CD14-positive monocyte (primary cell): ENCODE data around the gene ADAMTS15. TPM values are rescaled to one million over a fixed set of nuclear protein-coding genes. Genes with fewer than 3 reads are reported as not detected.

Experiments
- DNase-seq, 3 donors: peaks; one replicate each; pipeline ENCODE4 v3.0.0-alpha.2; 2011 to 2022
- H2AFZ ChIP-seq: 2 replicates; pipeline ENCODE4 v1.6.0; 2012; ENCODE audit warnings: mild to moderate bottlenecking, low read depth, low read length, inconsistent platforms; ENCODE audit not compliant: insufficient read depth, poor library complexity, severe bottlenecking
- H3K27ac ChIP-seq, 2 donors: 1 replicate in 1 of 2; 2 replicates in 1 of 2; pipeline ENCODE4 v1.5.1; 2012 to 2013; ENCODE audit warnings: low read length in 2 of 2, control low read depth in 1 of 2, inconsistent platforms in 1 of 2, low read depth in 1 of 2, mild to moderate bottlenecking in 1 of 2
- H3K27me3 ChIP-seq, 2 donors: one replicate each; pipeline versions ENCODE4 v1.6.0 to v1.6.1; 2011 to 2013; ENCODE audit warnings: low read length in 2 of 2; ENCODE audit not compliant: control insufficient read depth in 2 of 2, insufficient read depth in 2 of 2
- H3K36me3 ChIP-seq, 2 donors: replicated peaks in 1 of 2; 1 replicate in 1 of 2; 2 replicates in 1 of 2; pipeline versions ENCODE4 v1.5.1 to v1.6.1; 2012 to 2013; ENCODE audit warnings: low read length in 2 of 2, control low read depth in 1 of 2, inconsistent platforms in 1 of 2, mild to moderate bottlenecking in 1 of 2; ENCODE audit not compliant: insufficient read depth in 2 of 2, control insufficient read depth in 1 of 2
- H3K4me1 ChIP-seq, 2 donors: 1 replicate in 1 of 2; 2 replicates in 1 of 2; pipeline versions ENCODE4 v1.5.1 to v1.6.1; 2012 to 2013; ENCODE audit warnings: low read length in 2 of 2, control low read depth in 1 of 2, inconsistent platforms in 1 of 2, mild to moderate bottlenecking in 1 of 2, moderate library complexity in 1 of 2; ENCODE audit not compliant: insufficient read depth in 2 of 2, control insufficient read depth in 1 of 2
- H3K4me2 ChIP-seq: replicated peaks from 2 replicates; pipeline ENCODE3; 2012; ENCODE audit warnings: low read length, moderate library complexity, mild to moderate bottlenecking; ENCODE audit not compliant: poor library complexity, severe bottlenecking; ENCODE audit errors: extremely low read depth
- H3K4me3 ChIP-seq, 3 experiments: fragments of 200-600 bp in 1 of 3; sonication (generic) in 1 of 3; replicated peaks in 1 of 3; 1 replicate in 2 of 3; 2 replicates in 1 of 3; pipeline ENCODE4 v1.5.1; 2011 to 2013; ENCODE audit warnings: low read length in 3 of 3, mild to moderate bottlenecking in 3 of 3, control low read depth in 2 of 3, low read depth in 2 of 3, inconsistent platforms in 1 of 3, moderate library complexity in 1 of 3
- H3K79me2 ChIP-seq: 2 replicates; pipeline ENCODE4 v1.6.0; 2012; ENCODE audit warnings: mild to moderate bottlenecking, control low read depth, inconsistent platforms, low read length, moderate library complexity; ENCODE audit not compliant: insufficient read depth
- H3K9ac ChIP-seq: 2 replicates; pipeline ENCODE4 v1.6.0; 2017; ENCODE audit warnings: low read length, mild to moderate bottlenecking; ENCODE audit not compliant: insufficient read depth, poor library complexity, severe bottlenecking
- H3K9me3 ChIP-seq, 2 donors: replicated peaks in 1 of 2; 1 replicate in 1 of 2; 2 replicates in 1 of 2; pipeline versions ENCODE4 v1.5.1 to v1.6.1; 2012 to 2013; ENCODE audit warnings: low read length in 2 of 2, control low read depth in 1 of 2; ENCODE audit not compliant: control insufficient read depth in 1 of 2, insufficient read depth in 1 of 2
- H4K20me1 ChIP-seq: 2 replicates; pipeline ENCODE4 v1.6.0; 2012; ENCODE audit warnings: mild to moderate bottlenecking, low read length, control low read depth, moderate library complexity; ENCODE audit not compliant: insufficient read depth
- H3K27ac Mint-ChIP-seq, 7 donors: one replicate each; pipeline ENCODE4 v1.8.0; 2020; ENCODE audit warnings: mild to moderate bottlenecking in 7 of 7, mixed read lengths in 7 of 7, moderate library complexity in 6 of 7, inconsistent platforms in 2 of 7
- H3K27me3 Mint-ChIP-seq, 3 donors: one replicate each; pipeline ENCODE4 v1.8.0; 2021 to 2022; ENCODE audit warnings: low read depth in 3 of 3, mild to moderate bottlenecking in 3 of 3, mixed read lengths in 3 of 3, moderate library complexity in 3 of 3, inconsistent platforms in 1 of 3
- H3K36me3 Mint-ChIP-seq, 2 donors: one replicate each; pipeline ENCODE4 v1.8.0; 2020; ENCODE audit warnings: mixed read lengths in 2 of 2, inconsistent platforms in 1 of 2, mild to moderate bottlenecking in 1 of 2
- H3K4me1 Mint-ChIP-seq: one replicate; pipeline ENCODE4 v1.8.0; 2020; ENCODE audit warnings: mild to moderate bottlenecking, mixed read lengths
- H3K4me3 Mint-ChIP-seq, 2 donors: one replicate each; pipeline ENCODE4 v1.8.0; 2020; ENCODE audit warnings: mild to moderate bottlenecking in 2 of 2, mixed read lengths in 2 of 2, moderate library complexity in 1 of 2
- H3K9me3 Mint-ChIP-seq, 7 donors: one replicate each; pipeline ENCODE4 v1.8.0; 2020 to 2022; ENCODE audit warnings: mixed read lengths in 7 of 7, mild to moderate bottlenecking in 6 of 7, moderate library complexity in 6 of 7, inconsistent platforms in 2 of 7
- CTCF ChIP-seq: fragments of 200-600 bp; IDR thresholded peaks from one replicate; pipeline ENCODE4 v1.8.0; 2022; ENCODE audit warnings: antibody characterized with exemption, mild to moderate bottlenecking
- WGBS: methylation state at CpG from one replicate; pipeline ENCODE4 v1.1.5; 2013; ENCODE audit warnings: missing lambda C conversion rate; ENCODE audit not compliant: insufficient coverage; 5-methylcytosine and 5-hydroxymethylcytosine counted together
- intact Hi-C, 2 donors: fragments of 100-400 bp; cut with micrococcal nuclease; formaldehyde crosslinking; loops; one replicate each; pipeline versions ENCODE4 v1.15.0 to v1.15.1; 2023
- polyA plus RNA-seq, 3 donors: library from polyadenylated mRNA; depleted of rRNA in 1 of 3; unstranded in 2 of 3; stranded (reverse) in 1 of 3; fragments of 300-500 nt in 2 of 3; fragments of >200 nt in 1 of 3; fragmentation: Illumina TruSeq in 2 of 3; gene quantifications; 1 replicate in 2 of 3; 2 replicates in 1 of 3; pipeline ENCODE4 v1.2.3, GENCODE V29; 2012 to 2021

The ADAMTS15 gene
- polyA plus RNA-seq, 3 donors = not detected

GRCh38 chr11:130404727-130405126 is 43.7 kb upstream of the ADAMTS15 start:
- no peak overlapping the region for H3K9ac ChIP-seq
- TF ChIP-seq CTCF = no peak
- H3K9me3 ChIP-seq = no peaks in the 10 kb centered on the region
- no peaks in the 10 kb centered on the region for H4K20me1 ChIP-seq
- H3K79me2 ChIP-seq = no peaks in the 10 kb centered on the region
- whole genome bisulfite sequencing = 97% methylated on average over 3 of the region's 5 CpGs
- peaks cover 16 to 21% of the 10 kb centered on the region in 2 donors for H3K4me1 ChIP-seq
- Mint-ChIP-seq H3K27ac (no peak overlapping the region), H3K4me1 (peaks cover 24% of the 10 kb centered on the region), H3K9me3 (peaks cover 0 to 2% (median 0%) of the 10 kb centered on the region in 7 donors), H3K27me3 (peaks cover 4 to 17% (median 13%) of the 10 kb centered on the region in 3 donors), H3K36me3 (no peaks in the 10 kb centered on the region), H3K4me3 (no peak overlapping the region)
- no peak for DNase-seq
- intact Hi-C loops = no loop called here
- no peak overlapping the region for H3K27ac ChIP-seq
- H3K36me3 ChIP-seq = no peaks in the 10 kb centered on the region
- H3K27me3 ChIP-seq = peaks cover 0 to 3% of the 10 kb centered on the region in 2 donors
- no peak overlapping the region for H3K4me3 ChIP-seq
- H3K4me2 ChIP-seq = no peak overlapping the region
- H2AFZ ChIP-seq = no peak overlapping the region

- 90% methylated on average over 9 of the region's 11 CpGs for WGBS
Observed at GRCh38 chr11:130405428-130405827, 43.0 kb upstream of the ADAMTS15 start.

More at GRCh38 chr11:130405428-130405827, 43.0 kb upstream of the ADAMTS15 start:
- DNase-seq = no peak
- Mint-ChIP-seq H3K4me1 (peaks cover 22% of the 10 kb centered on the region), H3K9me3 (peaks cover 0 to 2% (median 0%) of the 10 kb centered on the region in 7 donors), H3K27me3 (peaks cover 4 to 14% (median 14%) of the 10 kb centered on the region in 3 donors), H3K4me3 (no peak overlapping the region), H3K36me3 (no peaks in the 10 kb centered on the region), H3K27ac (no peak overlapping the region)
- H3K27ac ChIP-seq = no peak overlapping the region
- H3K27me3 ChIP-seq = peaks cover 0 to 3% of the 10 kb centered on the region in 2 donors
- H3K9me3 ChIP-seq = no peaks in the 10 kb centered on the region
- peaks cover 15 to 21% of the 10 kb centered on the region in 2 donors for H3K4me1 ChIP-seq
- H4K20me1 ChIP-seq = no peaks in the 10 kb centered on the region
- no peaks in the 10 kb centered on the region for H3K36me3 ChIP-seq
- no peak overlapping the region for H3K9ac ChIP-seq
- no peaks in the 10 kb centered on the region for H3K79me2 ChIP-seq
- H3K4me3 ChIP-seq = no peak overlapping the region
- TF ChIP-seq CTCF = no peak
- H2AFZ ChIP-seq = no peak overlapping the region
- no peak overlapping the region for H3K4me2 ChIP-seq
- intact Hi-C loops = no loop called here
